HG02973 (cell line): ENCODE results near the gene SSPN.

Source experiments
- ATAC-seq: cut with Tn5 transposase; IDR thresholded peaks from one replicate; pipeline ENCODE4 v1.9.1; 2021; ENCODE audit warnings: moderate library complexity; ENCODE audit not compliant: unreplicated experiment

Gene SSPN

DNA sequence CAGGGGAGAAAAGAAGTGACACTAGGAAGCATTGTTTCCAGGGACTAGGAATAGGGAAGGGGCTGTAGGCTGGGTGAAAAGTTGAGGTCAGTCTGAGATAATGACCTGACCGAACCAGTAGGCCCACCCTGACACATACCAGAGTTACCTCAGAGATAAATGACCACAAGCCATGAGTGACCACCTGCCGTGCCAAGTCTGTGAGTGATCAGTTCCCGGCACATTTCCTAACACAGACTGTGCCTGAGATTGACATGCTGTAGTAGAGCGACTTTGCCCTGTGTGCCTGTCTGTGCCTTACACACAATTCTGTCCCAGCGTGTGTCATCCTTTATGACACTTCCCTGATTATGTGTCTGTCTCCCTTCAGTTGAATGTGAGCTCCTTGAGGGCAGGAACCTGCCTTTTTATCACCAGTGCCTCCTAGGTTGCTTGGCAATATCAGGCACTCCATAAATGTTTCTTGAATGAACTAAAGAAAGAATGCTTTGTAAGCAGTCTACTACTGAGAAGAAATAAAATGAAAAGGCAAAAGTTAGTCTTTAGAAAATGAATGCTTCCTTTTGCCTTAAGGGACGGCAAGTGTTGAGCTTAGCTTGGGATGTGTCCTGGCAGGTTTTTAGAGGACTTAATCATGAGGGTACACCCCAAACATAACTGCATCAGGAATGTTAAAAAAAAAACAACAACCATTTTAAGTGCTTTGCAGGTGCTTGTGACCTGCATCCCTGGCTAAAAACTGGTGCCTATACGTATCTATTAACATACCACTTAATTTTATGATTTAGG, 9.6 kb upstream of the SSPN start:
- no peak for ATAC-seq

DNA sequence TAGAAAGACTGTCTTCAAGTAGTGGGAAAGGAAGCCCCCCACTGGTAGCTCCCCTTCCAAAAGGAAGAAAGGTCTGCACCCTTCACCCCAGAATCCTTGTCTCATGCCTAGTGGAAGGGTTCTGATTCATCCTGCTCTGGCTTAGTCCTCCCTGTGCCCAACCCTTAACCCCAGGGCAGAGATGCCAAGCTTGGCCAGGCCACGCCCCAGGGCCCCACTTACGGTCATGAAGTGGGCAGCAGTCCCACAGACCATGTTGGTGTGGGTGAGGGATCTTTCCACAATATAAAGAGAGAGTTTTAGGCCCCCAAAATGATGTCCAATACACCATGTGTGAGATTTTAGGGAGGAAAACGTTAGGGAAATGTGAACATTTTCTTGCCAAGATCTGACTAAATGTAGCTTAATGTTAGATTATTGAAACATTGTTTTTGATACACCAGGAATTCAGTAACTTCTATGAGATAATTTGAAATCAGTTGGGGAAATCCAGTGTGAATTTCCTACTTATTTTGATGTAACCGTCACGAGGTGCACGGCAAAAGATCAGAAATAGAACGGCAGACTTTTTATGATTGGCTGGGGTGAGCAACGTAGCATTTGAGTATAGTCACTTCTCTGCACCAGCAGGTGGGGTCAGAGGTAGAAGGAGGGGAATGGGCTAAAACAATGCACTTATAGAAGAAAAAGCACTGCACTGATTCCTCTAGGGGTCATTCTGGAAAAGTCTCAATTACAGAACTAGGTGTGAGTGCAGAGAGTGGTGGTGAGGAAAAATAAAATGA, 8.2 kb upstream of the SSPN start:
- no peak for ATAC-seq

DNA sequence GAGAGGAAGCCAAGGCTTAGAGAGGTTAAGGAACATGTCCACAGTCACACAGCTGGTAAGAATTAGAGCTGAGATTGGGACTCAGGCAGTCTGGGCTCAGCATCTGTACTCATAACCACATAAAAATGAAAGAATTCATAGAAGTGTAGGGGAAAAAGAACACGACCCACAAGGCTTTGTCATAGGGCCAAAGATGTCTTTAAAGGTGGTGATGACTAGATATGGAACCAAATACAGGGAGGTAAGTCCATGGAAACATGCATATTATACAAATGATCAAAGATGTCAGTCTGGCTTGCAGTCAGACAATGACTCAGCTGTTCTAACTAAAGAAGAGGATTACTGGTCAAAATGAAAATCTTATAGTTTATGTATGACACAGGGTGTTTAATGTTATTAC, 7.2 kb upstream of the SSPN start:
- no peak for ATAC-seq

DNA sequence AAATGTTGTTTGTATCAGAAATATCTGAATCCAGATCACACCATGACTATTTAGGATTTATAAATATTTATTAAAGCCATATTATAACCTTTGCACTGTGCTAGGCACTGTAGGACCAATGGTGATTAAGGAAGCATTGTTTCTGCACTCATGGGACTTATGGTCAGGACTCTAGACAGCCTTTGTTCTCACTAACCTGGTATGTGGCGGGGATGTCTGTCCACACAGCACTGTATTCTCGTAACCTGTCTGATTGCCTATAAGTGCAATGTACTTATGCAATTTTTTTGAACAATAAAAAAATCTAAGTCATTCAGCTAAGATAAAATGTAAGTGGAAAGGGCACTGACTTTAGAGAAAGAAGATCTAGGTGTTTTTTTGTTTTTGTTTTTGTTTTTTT, 6.7 kb upstream of the SSPN start:
- no peak for ATAC-seq

- no peak for ATAC-seq
Measured at GRCh38 chr12:26192142-26192541, 3.2 kb upstream of the SSPN start.

GRCh38 chr12:26193539-26193938, 1.8 kb upstream of the SSPN start:
- no peak for ATAC-seq

GRCh38 chr12:26195641-26196420, 458 bp downstream of the SSPN start:
- ATAC-seq: peak; percentile 56

DNA sequence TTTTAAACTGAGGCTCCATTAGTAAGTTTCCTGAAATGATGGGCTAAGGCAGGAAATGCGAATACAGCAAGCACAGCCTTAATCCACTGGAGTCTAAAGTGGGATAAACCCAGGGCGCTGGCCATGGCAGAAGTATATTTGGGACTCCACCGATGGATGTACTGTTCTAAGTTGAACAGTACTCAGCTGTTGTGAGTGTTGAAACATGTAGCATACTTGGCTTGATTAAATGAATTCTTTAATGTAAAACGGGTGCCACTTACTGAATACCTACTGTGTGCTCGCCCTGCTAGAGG, 996 bp downstream of the SSPN start:
- ATAC-seq: no peak

DNA sequence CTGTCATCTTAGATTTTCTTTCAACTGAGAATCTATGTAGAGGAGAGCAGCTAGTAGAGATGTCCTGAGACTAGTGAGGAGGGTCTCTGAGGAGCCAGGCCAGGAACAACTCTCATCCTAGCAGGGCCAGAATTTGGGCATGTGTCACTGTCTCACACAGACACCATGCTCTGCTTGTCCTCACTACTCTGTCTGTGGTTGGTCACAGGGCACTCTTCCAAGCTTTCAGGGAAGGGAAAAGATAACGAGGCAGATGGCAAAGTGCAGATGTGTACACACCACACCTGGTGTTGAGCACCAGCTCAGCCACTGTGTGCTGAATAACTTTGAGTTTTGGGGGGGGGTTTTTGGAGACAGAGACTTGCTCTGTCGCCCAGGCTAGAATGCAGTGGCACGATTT, 2.5 kb downstream of the SSPN start:
- ATAC-seq: no peak

DNA sequence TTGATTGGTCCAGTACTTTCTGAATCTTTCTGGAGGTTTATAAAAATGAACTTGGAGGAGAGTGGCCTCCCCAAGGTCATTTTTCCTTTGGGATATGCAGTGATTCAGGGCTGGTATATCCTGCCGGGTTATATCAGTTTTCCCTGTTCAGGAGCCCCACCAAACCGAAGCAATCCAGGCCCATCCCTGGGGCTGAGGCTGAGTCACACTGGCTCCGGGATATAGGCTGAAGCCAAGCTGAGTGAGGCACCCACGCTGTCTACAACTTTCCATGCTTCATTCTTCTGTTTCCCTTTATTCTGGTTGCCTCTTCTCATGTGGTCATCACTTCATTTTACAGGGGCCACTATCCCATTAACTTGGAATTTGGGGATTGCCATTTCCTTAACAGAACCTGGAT, 3.4 kb downstream of the SSPN start:
- ATAC-seq: no peak

GRCh38 chr12:26203167-26203780, 7.9 kb downstream of the SSPN start:
- no peak for ATAC-seq

DNA sequence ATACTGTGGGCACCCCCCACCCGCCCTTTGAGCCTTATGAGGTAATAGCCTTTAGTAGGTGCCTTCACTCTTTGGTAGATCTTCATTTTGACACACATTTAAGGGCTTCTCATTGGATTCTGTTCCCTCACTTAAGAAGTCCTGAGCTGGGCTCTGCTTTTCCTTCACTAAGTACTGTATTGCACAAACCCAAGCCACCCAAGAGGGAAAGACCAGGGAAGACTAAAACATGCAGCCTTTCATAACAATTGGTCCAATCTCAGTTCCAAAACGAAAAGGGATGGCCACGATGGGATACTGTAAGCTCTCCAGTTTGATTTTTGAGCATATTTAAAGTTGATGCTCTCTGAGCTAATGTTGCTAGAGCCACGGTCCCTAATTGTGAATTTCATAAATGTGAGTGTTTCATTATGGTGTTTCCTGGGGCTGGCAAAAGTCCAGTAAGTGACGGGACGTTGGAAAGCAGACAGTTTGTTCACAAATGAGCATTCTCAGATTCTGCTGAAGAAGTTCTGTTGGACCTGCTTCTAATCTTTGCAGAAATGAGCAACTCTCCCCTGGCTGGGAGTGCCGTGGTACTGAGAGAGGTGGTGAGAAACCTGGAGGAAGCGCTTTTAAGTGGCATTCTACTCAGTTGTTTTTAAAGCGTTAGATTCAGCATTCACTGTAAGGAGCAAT, 9.4 kb downstream of the SSPN start:
- no peak for ATAC-seq

GRCh38 chr12:26205298-26205697, 9.9 kb downstream of the SSPN start:
- ATAC-seq: no peak

GRCh38 chr12:26205941-26206340, 10.6 kb downstream of the SSPN start:
- ATAC-seq: no peak

DNA sequence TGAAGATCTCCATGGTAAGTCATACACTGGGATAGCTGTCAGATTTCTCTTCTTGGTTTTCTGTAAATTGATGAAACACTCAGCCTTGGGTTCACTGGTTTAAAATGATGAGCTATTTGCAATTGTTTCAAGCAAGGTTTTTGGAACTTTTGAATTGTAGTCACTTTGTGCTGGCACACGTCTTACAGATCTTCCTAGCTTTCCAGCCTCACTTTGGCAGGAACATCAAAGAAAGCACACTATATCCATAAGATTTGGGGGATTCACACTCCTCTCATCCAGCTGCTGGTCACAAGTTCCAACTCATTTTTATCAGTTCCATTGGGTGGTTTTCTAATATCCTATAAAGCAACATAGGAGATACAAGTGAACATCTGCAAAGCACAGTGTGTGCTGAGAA, 16.0 kb downstream of the SSPN start:
- ATAC-seq: no peak

GRCh38 chr12:26212396-26212795, 17.0 kb downstream of the SSPN start:
- no peak for ATAC-seq

DNA sequence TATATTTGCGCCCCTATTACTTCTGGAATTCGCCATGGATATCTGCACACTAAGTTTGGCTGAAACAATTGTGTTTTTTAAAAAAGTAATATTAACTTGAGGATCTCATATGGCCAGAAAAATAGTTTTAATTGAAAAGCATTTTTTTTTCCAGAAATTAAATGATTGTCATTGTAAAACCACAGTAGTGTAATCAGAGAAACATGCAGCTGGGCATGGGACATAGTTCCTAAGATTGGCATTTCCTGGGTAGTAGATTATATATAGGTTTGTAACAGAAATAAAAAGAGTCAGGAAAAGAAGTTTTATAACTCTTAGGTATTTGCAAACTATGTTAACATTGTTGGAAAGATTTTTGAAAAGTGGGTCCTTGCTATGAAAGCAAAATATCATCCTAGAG, 17.6 kb downstream of the SSPN start:
- no peak for ATAC-seq

DNA sequence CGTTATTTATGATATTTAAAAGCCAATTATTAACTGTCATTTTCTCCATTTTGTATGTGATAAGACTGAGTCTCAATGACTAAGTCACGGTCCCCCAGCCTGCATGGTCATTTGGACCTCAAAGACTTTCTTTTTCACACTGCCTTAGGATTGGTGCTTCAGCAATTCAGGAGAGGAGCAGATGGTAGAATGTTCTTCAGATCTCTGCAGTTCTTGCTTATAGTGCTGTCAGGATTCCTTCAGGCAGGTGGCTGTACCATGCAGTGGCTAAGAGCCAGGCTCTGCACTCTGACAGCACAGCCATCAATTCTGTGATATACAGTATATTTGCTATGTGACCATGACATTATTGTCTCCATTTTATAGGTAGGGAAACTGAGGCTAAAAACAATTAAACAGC, 18.7 kb downstream of the SSPN start:
- ATAC-seq: no peak

DNA sequence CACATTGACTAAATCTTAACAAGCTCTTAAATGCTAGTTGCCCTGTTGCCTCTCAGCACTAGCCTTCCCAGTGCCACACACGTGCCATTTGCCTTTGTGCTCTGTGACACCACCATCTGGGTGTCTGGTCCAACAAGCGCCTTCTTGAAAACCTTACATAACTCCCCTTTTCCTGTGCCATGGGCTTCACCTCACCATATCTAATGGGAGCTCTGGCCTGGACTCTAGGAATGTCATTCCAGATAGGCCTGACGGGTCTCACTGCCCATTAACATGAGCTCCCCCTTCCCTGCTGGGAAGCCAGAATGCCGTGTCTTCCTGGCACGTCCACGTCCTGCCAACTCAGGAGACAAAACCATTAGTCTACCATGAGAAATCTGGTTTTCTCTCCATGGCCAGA, 24.4 kb downstream of the SSPN start:
- no peak for ATAC-seq

GRCh38 chr12:26224657-26225056, 29.3 kb downstream of the SSPN start:
- ATAC-seq: no peak

GRCh38 chr12:26226122-26226521, 30.7 kb downstream of the SSPN start:
- no peak for ATAC-seq
